Ramos (cell line): ENCODE measurements around the gene DLK1.

Experiments used
- in situ Hi-C: fragments of 300-500 bp; cut with MboI; formaldehyde crosslinking; loops from one replicate; pipeline ENCODE4 v1.14.3; 2022; ENCODE audit warnings: low sequenced_read_pairs; ENCODE audit not compliant: unreplicated experiment

The DLK1 gene

GRCh38 chr14:100692859-100693558 is 33.7 kb upstream of the DLK1 start:
- in situ Hi-C loops, result no loop called here

- in situ Hi-C loops, result no loop called here
Observed at GRCh38 chr14:100693877-100694578, 32.7 kb upstream of the DLK1 start.

GRCh38 chr14:100694579-100695422 is 31.9 kb upstream of the DLK1 start:
- in situ Hi-C loops, result no loop called here

GRCh38 chr14:100695423-100695738 is 31.3 kb upstream of the DLK1 start:
- in situ Hi-C loops, result no loop called here

- in situ Hi-C loops, result no loop called here
Observed at GRCh38 chr14:100696008-100696407, 30.7 kb upstream of the DLK1 start.

DNA sequence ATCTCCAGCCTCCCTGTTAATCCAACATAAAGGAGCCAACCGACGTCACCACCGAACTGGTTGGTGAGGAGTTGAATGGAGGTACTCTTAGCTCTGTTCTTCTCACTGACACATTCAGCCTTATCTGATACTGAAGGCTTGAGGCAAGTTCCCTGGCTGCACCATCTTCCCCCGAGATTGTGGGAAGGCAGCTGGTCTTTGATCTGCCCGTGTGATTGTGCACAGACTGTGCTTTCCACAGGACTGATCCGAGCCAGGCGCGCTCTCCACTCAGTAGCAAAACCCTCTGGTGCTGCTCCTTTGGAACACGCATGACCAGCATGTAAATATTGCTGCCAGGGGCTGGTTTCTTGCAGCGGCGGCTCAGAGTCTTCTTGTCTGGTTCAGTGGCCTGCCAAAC is 30.1 kb upstream of the DLK1 start:
- in situ Hi-C loops, result no loop called here

- in situ Hi-C loops, result no loop called here
Observed at GRCh38 chr14:100698066-100698465, 28.6 kb upstream of the DLK1 start.

DNA sequence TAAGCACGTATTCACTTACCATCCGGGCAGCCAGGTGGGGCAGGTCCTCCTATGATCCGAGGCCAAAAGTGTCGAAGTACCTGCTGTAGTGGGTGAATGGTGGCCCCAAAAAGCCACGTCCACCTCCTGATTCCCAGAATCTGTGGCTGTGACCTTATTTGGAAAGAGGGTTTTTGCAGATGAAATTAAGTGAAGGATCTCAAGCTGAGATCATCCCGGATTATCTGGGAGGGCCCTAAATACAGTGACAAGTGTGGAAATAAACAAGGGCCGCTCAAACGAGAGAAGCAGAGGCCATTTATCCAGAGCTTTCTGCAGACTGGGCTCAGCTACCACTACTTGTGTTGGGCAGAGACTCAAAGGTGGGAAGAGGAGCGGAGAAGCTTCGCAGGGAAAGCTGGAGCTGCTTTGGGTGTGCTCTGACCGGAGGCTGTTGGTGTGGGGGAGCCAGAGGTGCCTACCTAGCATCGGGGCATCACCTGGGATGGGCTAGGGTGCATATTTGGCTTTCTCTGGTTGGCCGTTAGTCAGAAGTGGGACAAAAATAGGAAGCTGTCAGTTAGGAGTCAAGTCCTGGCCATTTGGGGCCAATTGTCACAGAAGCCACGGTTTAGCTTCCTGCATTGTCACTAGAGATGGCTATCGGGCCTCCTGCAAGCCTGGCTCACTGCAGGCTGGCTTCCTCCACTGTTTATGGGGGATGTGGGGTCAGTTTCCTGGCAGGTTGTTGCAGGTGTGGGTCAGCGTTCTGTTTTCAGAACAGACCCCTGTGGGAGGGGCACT is 27.8 kb upstream of the DLK1 start:
- in situ Hi-C loops, result no loop called here

DNA sequence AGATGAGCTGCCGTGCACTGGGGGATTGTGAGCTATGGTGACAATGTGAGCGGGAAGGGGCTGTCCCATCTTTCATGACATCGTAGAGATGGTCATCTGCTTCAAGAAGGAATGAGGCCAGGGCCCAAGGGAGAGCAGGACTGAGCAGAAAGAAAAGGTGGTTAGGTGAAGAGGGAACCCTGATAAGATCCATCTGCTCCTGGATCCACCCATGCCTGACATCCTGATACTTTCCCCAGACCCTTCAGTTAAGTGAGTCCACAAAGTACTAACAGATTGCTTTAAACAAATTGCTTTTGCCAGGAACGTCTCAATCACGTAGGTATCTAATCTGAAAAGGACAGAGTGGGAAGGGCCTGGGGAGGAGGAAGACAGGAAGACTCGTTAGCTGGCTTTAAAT is 25.4 kb upstream of the DLK1 start:
- in situ Hi-C loops, result no loop called here

- in situ Hi-C loops, result no loop called here
Observed at GRCh38 chr14:100702590-100702989, 24.1 kb upstream of the DLK1 start.

GRCh38 chr14:100703386-100704220 is 23.1 kb upstream of the DLK1 start:
- in situ Hi-C loops, result no loop called here

GRCh38 chr14:100706200-100706599 is 20.5 kb upstream of the DLK1 start:
- in situ Hi-C loops, result no loop called here

- in situ Hi-C loops, result no loop called here
Observed at GRCh38 chr14:100706860-100707259, 19.8 kb upstream of the DLK1 start.

DNA sequence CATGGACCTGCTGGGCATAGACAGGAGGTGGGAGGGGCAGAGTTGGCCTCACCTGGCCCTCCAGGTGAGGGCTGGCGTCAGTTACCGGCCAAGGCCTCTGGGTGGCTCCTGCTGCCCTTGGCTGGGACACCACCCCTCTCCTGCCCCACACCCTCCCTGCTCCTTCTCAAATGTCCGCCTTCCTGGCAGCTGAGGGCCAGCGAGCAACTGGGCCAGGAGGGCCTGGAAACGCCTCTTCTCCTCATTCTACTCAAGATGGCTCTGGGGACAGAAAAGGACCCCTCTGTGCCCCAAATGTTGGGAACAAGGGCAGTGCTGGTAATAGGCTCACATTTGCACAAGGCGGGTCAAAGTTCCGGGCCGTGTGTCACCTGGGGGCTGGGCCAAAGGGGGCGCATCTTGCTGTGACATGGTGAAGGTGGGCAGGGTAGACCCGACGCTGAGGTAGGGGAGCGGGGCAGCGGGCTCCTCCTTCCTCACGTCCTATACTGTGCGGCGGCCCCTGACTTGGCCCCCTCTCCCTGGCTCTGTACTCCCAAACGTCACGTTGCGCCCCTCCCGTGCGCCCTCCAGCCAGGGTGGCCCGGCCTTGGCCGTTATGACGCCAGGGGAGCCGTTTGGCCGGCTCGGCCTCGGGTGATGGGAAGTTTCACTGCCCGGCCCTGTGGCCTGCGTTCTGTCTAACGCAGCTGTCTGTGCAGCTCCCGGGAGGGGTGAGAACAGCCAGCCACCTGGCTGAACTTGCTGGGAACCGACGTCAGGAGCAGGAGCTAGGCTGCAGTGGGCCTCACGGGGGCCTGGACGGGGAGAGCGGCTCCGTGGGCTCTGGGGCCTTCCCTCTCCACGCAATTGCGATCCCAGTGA is 18.0 kb upstream of the DLK1 start:
- in situ Hi-C loops, result no loop called here

GRCh38 chr14:100709289-100710284 is 17.1 kb upstream of the DLK1 start:
- in situ Hi-C loops, result no loop called here

DNA sequence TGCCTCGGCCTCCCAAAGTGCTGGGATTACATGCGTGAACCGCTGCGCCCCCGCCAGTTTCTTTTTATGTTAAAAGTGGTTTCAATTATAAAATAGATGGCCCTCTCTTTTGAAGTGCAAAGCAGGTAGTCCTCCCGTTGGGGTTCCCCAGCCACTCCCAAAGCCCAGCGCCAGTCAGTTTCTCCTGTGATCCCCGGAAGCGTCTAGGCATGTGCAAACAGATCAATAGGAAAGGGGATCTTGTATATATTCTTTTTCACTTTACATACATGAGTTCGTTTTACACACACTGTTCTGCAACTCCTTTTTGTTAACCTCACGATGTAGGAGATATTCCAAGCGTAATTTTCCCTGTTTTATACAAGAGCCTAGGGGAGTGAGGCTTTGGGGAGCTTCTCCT is 16.3 kb upstream of the DLK1 start:
- in situ Hi-C loops, result no loop called here

DNA sequence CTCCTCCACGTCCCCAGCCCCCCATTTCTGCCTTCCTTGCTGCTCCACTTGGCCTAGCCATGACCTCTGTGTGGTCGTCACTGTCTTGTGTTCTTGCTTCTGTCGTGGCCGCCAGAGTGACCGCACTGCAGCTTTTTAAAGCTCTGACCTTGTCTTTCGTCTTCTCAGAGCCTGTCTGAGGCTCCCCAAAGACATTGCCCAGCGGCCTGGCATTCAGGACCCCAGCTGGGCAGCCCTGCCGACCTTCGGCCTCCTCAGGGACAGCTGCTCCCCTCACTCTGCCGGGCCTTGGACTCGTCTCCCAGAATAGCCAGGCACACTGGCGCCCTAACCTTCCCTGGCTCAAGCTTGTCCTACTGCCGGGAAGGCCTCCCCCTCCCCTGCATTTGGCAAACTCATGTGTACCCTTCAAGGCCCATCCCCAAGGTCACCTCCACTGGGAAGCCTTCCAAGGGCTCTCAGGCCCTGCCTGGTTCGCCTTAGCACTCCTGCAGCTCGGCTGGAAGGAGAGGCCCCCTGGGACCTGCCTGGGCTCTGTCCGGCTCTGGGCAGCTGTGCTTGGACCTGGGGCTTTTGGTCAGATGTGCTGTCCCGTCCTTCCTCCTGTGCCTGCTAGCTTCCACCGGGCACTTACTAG is 15.7 kb upstream of the DLK1 start:
- in situ Hi-C loops, result no loop called here
